HG03378 (cell line): ENCODE data around the gene HSD17B7.
"Not testable (repeated sequence)": the region's sequence is repeated elsewhere in the genome, so short reads cannot be mapped to it uniquely, and the experiment has no call there.

Experiments used
- ATAC-seq: cut with Tn5 transposase; IDR thresholded peaks from one replicate; pipeline ENCODE4 v1.9.1; 2021; ENCODE audit warnings: mild to moderate bottlenecking, moderate library complexity; ENCODE audit not compliant: unreplicated experiment

The HSD17B7 gene

GRCh38 chr1:162790303-162790984, at the start of gene HSD17B7:
TSS of gene HSD17B7 (plus strand) at chr1:162790702. CDS start at chr1:162790801, 99 bp downstream.
- ATAC-seq: peak; percentile 99

- no peak for ATAC-seq
These were observed 49.7 kb upstream of the HSD17B7 start for GRCh38 chr1:162740755-162741154.

- no peak for ATAC-seq
These were observed 48.9 kb upstream of the HSD17B7 start for GRCh38 chr1:162741574-162741973.

GRCh38 chr1:162746264-162746942, 44.1 kb upstream of the HSD17B7 start:
- ATAC-seq: not testable (repeated sequence)

GRCh38 chr1:162753001-162753658, 37.4 kb upstream of the HSD17B7 start:
- no peak for ATAC-seq

GRCh38 chr1:162753998-162754585, 36.4 kb upstream of the HSD17B7 start:
- ATAC-seq: no peak

- no peak for ATAC-seq
These were observed 35.2 kb upstream of the HSD17B7 start for GRCh38 chr1:162755306-162755705.

GRCh38 chr1:162756523-162756922, 34.0 kb upstream of the HSD17B7 start:
- no peak for ATAC-seq

GRCh38 chr1:162757476-162757875, 33.0 kb upstream of the HSD17B7 start:
- ATAC-seq: no peak

- no peak for ATAC-seq
These were observed 24.7 kb upstream of the HSD17B7 start for GRCh38 chr1:162765788-162766187.

GRCh38 chr1:162772571-162773154, 17.8 kb upstream of the HSD17B7 start:
- ATAC-seq: no peak

- ATAC-seq: no peak
These were observed 16.5 kb upstream of the HSD17B7 start for GRCh38 chr1:162774007-162774406.

- ATAC-seq: no peak
These were observed 11.5 kb upstream of the HSD17B7 start for GRCh38 chr1:162779043-162779442.

- ATAC-seq: no peak
These were observed 7.8 kb upstream of the HSD17B7 start for GRCh38 chr1:162782671-162783070.

GRCh38 chr1:162784926-162785325, 5.6 kb upstream of the HSD17B7 start:
- not testable (repeated sequence) for ATAC-seq

GRCh38 chr1:162788783-162789182, 1.7 kb upstream of the HSD17B7 start:
- ATAC-seq: not testable (repeated sequence)

- ATAC-seq: not testable (repeated sequence)
These were observed 469 bp downstream of the HSD17B7 start for GRCh38 chr1:162790985-162791357.

GRCh38 chr1:162794284-162794683, 3.8 kb downstream of the HSD17B7 start:
- ATAC-seq: not testable (repeated sequence)

GRCh38 chr1:162796617-162797279, 6.2 kb downstream of the HSD17B7 start:
- not testable (repeated sequence) for ATAC-seq

- ATAC-seq: not testable (repeated sequence)
These were observed 9.7 kb downstream of the HSD17B7 start for GRCh38 chr1:162799995-162800830.
